IMR-90 (cell line): ENCODE data around the gene RASSF5. TPM values are rescaled to one million over a fixed set of nuclear protein-coding genes. Genes with fewer than 3 reads are reported as not detected.

Experiments
- ATAC-seq: fragments of 200-7000 bp; cut with Tn5 transposase; 2 replicates; pipeline ENCODE4 v1.9.1; 2020; ENCODE audit warnings: low read depth, mild to moderate bottlenecking, moderate library complexity
- BruUV-seq: library from RNA; stranded (reverse); fragments of 400-500 nt; replicated peaks from 2 replicates; lab custom pipeline; 2021; lab: Mats Ljungman, UMichigan
- CTCF ChIA-PET: fragments of 300-600 bp; formaldehyde crosslinking; extraction: SDS; loops from one replicate; lab custom pipeline; 2021; ENCODE audit warnings: antibody characterized with exemption; lab: Yijun Ruan, JAX
- POLR2A ChIA-PET: fragments of 300-600 bp; sonication (Branson Sonifier 250); formaldehyde crosslinking; loops from one replicate; lab custom pipeline; 2022; ENCODE audit warnings: antibody characterized with exemption; ENCODE audit not compliant: unreplicated experiment; lab: Charles Lee
- DNase-seq: peaks from one replicate; pipeline ENCODE4 v3.0.0; 2013
- H2AFZ ChIP-seq: replicated peaks from 2 replicates; pipeline ENCODE3; 2013; ENCODE audit warnings: low read length, mild to moderate bottlenecking; ENCODE audit not compliant: poor library complexity
- H2AK5ac ChIP-seq: 2 replicates; pipeline ENCODE4 v1.6.1; 2013; ENCODE audit warnings: low read depth, low read length, inconsistent platforms
- H2AK9ac ChIP-seq: replicated peaks from 2 replicates; pipeline ENCODE3; 2013; ENCODE audit warnings: mild to moderate bottlenecking, low read depth, low read length, moderate library complexity; ENCODE audit not compliant: poor library complexity
- H2BK120ac ChIP-seq: 2 replicates; pipeline ENCODE4 v1.6.1; 2013; ENCODE audit warnings: low read depth, low read length, inconsistent platforms
- H2BK15ac ChIP-seq: 3 replicates; pipeline ENCODE4 v1.6.1; 2013; ENCODE audit warnings: low read depth, low read length, inconsistent platforms
- H2BK20ac ChIP-seq: 2 replicates; pipeline ENCODE4 v1.6.1; 2013; ENCODE audit warnings: low read depth, mild to moderate bottlenecking, inconsistent platforms, low read length, moderate library complexity
- H2BK5ac ChIP-seq: 2 replicates; pipeline ENCODE4 v1.6.1; 2013; ENCODE audit warnings: mild to moderate bottlenecking, low read depth, low read length, inconsistent platforms; ENCODE audit not compliant: poor library complexity, severe bottlenecking
- H3K14ac ChIP-seq: replicated peaks from 2 replicates; pipeline ENCODE4 v1.6.1; 2013; ENCODE audit warnings: low read depth, low read length, inconsistent platforms
- H3K18ac ChIP-seq: 2 replicates; pipeline ENCODE4 v1.6.1; 2013; ENCODE audit warnings: low read depth, low read length, control low read depth
- H3K23ac ChIP-seq: 2 replicates; pipeline ENCODE4 v1.6.1; 2013; ENCODE audit warnings: low read depth, low read length, inconsistent platforms
- H3K27ac ChIP-seq: 2 replicates; pipeline ENCODE4 v1.5.1; 2013; ENCODE audit warnings: mild to moderate bottlenecking, control low read depth, low read length; ENCODE audit not compliant: insufficient read depth
- H3K27me3 ChIP-seq: 2 replicates; pipeline ENCODE4 v1.6.1; 2013; ENCODE audit warnings: low read length; ENCODE audit not compliant: control insufficient read depth, insufficient read depth
- H3K36me3 ChIP-seq: 2 replicates; pipeline ENCODE4 v1.6.1; 2013; ENCODE audit warnings: low read length, mixed read lengths; ENCODE audit not compliant: control insufficient read depth, insufficient read depth
- H3K4ac ChIP-seq: 2 replicates; pipeline ENCODE4 v1.6.1; 2013; ENCODE audit warnings: low read depth, low read length, inconsistent platforms
- H3K4me1 ChIP-seq: 2 replicates; pipeline ENCODE4 v1.6.1; 2013; ENCODE audit warnings: low read length, mixed read lengths; ENCODE audit not compliant: control insufficient read depth, insufficient read depth
- H3K4me2 ChIP-seq: 2 replicates; pipeline ENCODE4 v1.6.1; 2013; ENCODE audit warnings: low read depth, mild to moderate bottlenecking, control low read depth, low read length, moderate library complexity
- H3K4me3 ChIP-seq: 2 replicates; pipeline ENCODE4 v1.5.1; 2013; ENCODE audit warnings: low read depth, mild to moderate bottlenecking, control low read depth, low read length, moderate library complexity; ENCODE audit not compliant: insufficient read depth
- H3K56ac ChIP-seq: 2 replicates; pipeline ENCODE4 v1.6.1; 2013; ENCODE audit warnings: low read length, inconsistent platforms; ENCODE audit not compliant: insufficient read depth; ENCODE audit errors: extremely low read depth
- H3K79me1 ChIP-seq, 2 experiments: 2 replicates each; pipeline ENCODE4 v1.6.1; 2013; ENCODE audit warnings: low read length in 2 of 2, inconsistent platforms in 1 of 2, low read depth in 1 of 2
- H3K9ac ChIP-seq: 2 replicates; pipeline ENCODE4 v1.6.1; 2013; ENCODE audit warnings: low read depth, low read length, control low read depth
- H3K9me1 ChIP-seq: 2 replicates; pipeline ENCODE4 v1.6.1; 2013; ENCODE audit warnings: low read length, inconsistent platforms; ENCODE audit not compliant: insufficient read depth
- H3K9me3 ChIP-seq: 2 replicates; pipeline ENCODE4 v1.6.1; 2013; ENCODE audit warnings: low read length; ENCODE audit not compliant: control insufficient read depth, insufficient read depth
- H4K20me1 ChIP-seq: 2 replicates; pipeline ENCODE4 v1.6.1; 2013; ENCODE audit warnings: low read length, inconsistent platforms; ENCODE audit not compliant: insufficient read depth
- H4K5ac ChIP-seq: 2 replicates; pipeline ENCODE4 v1.6.1; 2013; ENCODE audit warnings: mild to moderate bottlenecking, low read depth, low read length, control low read depth
- H4K8ac ChIP-seq, 2 experiments: 2 replicates each; pipeline ENCODE4 v1.6.1; 2013; ENCODE audit warnings: low read depth in 2 of 2, low read length in 2 of 2, control low read depth in 1 of 2, inconsistent platforms in 1 of 2
- H4K91ac ChIP-seq: 2 replicates; pipeline ENCODE4 v1.6.1; 2013; ENCODE audit warnings: low read depth, low read length, inconsistent platforms; ENCODE audit not compliant: insufficient read depth
- FOS ChIP-seq: fragments of 150-350 bp; IDR thresholded peaks from 2 replicates; pipeline ENCODE4 v1.6.1; 2016; ENCODE audit warnings: low read depth, low read length
- MAZ ChIP-seq: IDR thresholded peaks from 2 replicates; pipeline ENCODE4 v1.6.1; 2012; ENCODE audit warnings: low read depth, mild to moderate bottlenecking, low read length, improper control_type of control experiment, moderate library complexity, borderline replicate concordance
- MXI1 ChIP-seq: IDR thresholded peaks from 2 replicates; pipeline ENCODE4 v1.6.1; 2012; ENCODE audit warnings: low read depth, mild to moderate bottlenecking, low read length, moderate library complexity, borderline replicate concordance
- NFE2L2 ChIP-seq: fragments of 150-350 bp; IDR thresholded peaks from 2 replicates; pipeline ENCODE4 v1.6.1; 2016; ENCODE audit warnings: low read depth, mild to moderate bottlenecking, low read length
- WGBS, 2 experiments: methylation state at CpG; one replicate each; pipeline versions ENCODE4 v1.1.5 to v1.1.7; 2013; ENCODE audit warnings: missing lambda C conversion rate in 2 of 2; ENCODE audit not compliant: insufficient read length in 1 of 2; ENCODE audit errors: extremely low coverage in 2 of 2; 5-methylcytosine and 5-hydroxymethylcytosine counted together
- dilution Hi-C: fragments of 300-500 bp; cut with HindIII; formaldehyde crosslinking; loops from one replicate; pipeline ENCODE4 v1.14.3; 2018; ENCODE audit warnings: low sequenced_read_pairs; ENCODE audit not compliant: unreplicated experiment
- in situ Hi-C: fragments of 300-500 bp; cut with MboI; formaldehyde crosslinking; loops from 3 replicates; pipeline ENCODE4 v1.14.3; 2019; ENCODE audit warnings: low sequenced_read_pairs, inconsistent platforms, mixed read lengths
- intact Hi-C: fragments of 100-400 bp; cut with micrococcal nuclease; formaldehyde crosslinking; loops from 2 replicates; pipeline ENCODE4 v1.10.0; 2022
- polyA plus RNA-seq, 3 experiments: library from polyadenylated mRNA; depleted of rRNA; stranded (reverse); fragments of >200 nt; gene quantifications; 2 replicates each; pipeline ENCODE4 v1.2.3, GENCODE V29; 2012; ENCODE audit warnings: low replicate concordance in 1 of 3
- total RNA-seq: library from RNA; depleted of rRNA; stranded (reverse); fragments of >200 nt; gene quantifications from 2 replicates; pipeline ENCODE4 v1.2.3, GENCODE V29; 2012
- TF ChIP-seq, protein P1 (sequence below): fragments of 150-350 bp; IDR thresholded peaks from 2 replicates; pipeline ENCODE4 v1.6.1; 2016; ENCODE audit warnings: low read depth, mild to moderate bottlenecking, low read length, moderate library complexity, borderline replicate concordance

Gene RASSF5
- total and polyA plus RNA-seq, 2 of the 4 experiments (the other 2 are of a cell fraction) = 0.18 to 1.1 TPM

DNA sequence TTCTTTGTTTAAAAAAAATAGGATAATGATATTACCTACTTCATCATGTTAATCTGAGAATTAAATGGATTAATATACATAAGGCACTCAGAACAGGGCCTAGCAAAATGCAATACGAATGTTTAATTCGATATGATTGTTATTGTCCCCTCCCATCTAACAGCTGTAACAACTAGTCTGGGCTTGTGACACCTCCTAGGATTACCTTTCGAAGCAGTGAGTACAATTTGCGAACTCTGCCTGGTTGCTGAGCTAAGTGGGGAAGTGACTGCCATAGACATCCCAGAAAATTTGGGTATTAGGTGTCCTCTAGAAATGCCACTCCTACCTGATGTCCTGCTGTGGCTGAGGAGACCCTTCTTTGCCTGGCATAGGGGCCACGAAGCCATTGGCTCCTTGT is 3.0 kb downstream of the RASSF5 start:
- CTCF ChIA-PET = no interaction called here
- POLR2A ChIA-PET = no interaction called here
- DNase-seq (no peak), ATAC-seq (no peak)
- Histone ChIP-seq H2AK5ac (peak overlapping the region; percentile 16; the same call in 1 of the 2 replicates), H4K5ac (no peak overlapping the region), H3K79me1 (peaks cover 0 to 7% of the 10 kb centered on the region in 2 experiments; a peak in 1 of 4 replicates), H3K9ac (no peak overlapping the region), H4K8ac (no peak overlapping the region), H2AFZ (no peak overlapping the region), H3K9me1 (peaks cover 10% of the 10 kb centered on the region; the same call in 1 of the 2 replicates), H4K20me1 (no peaks in the 10 kb centered on the region), H3K4me1 (peaks cover 25% of the 10 kb centered on the region), H3K27ac (no peak overlapping the region), H3K56ac (no peak overlapping the region), H2BK15ac (no peak overlapping the region; the same call in 2 of the 3 replicates), H2BK20ac (0 out of 2 replicates have a peak overlapping the region, but pooled peaks have one; percentile 12), H3K27me3 (no peaks in the 10 kb centered on the region), H3K4me2 (no peak overlapping the region), H3K9me3 (no peaks in the 10 kb centered on the region), H3K23ac (no peak overlapping the region), H2AK9ac (peak overlapping the region; percentile 7), H3K14ac (no peak overlapping the region), H3K36me3 (no peaks in the 10 kb centered on the region), H3K18ac (no peak overlapping the region), H2BK120ac (no peak overlapping the region), H2BK5ac (no peak overlapping the region), H4K91ac (no peak overlapping the region), H3K4me3 (no peak overlapping the region), H3K4ac (no peak overlapping the region)
- no TSS peak for BruUV-seq
- in situ Hi-C loops (no loop called here), intact Hi-C loops (no loop called here), dilution Hi-C loops (no loop called here)
- no peak for TF ChIP-seq NFE2L2
- no peak for TF ChIP-seq MAZ
- TF ChIP-seq MXI1 = no peak
- TF ChIP-seq, protein P1, sequence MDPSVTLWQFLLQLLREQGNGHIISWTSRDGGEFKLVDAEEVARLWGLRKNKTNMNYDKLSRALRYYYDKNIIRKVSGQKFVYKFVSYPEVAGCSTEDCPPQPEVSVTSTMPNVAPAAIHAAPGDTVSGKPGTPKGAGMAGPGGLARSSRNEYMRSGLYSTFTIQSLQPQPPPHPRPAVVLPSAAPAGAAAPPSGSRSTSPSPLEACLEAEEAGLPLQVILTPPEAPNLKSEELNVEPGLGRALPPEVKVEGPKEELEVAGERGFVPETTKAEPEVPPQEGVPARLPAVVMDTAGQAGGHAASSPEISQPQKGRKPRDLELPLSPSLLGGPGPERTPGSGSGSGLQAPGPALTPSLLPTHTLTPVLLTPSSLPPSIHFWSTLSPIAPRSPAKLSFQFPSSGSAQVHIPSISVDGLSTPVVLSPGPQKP = no peak
- TF ChIP-seq FOS = no peak
- WGBS, 2 experiments = 100% methylated on average over 2 of the region's 5 CpGs; no CpG with 5 or more reads in 1 of the 2 experiments
